Measurements from ENCODE around the gene KCTD7. TPM values are rescaled to one million over a fixed set of nuclear protein-coding genes. Genes with fewer than 3 reads are reported as not detected.
"Not testable (repeated sequence)": the region's sequence is repeated elsewhere in the genome, so short reads cannot be mapped to it uniquely, and the experiment has no call there.

KCTD7 gene
- total RNA-seq, 4 donors from 2014 or later, result 17.4 to 19.3 (median 18.1) TPM

DNA sequence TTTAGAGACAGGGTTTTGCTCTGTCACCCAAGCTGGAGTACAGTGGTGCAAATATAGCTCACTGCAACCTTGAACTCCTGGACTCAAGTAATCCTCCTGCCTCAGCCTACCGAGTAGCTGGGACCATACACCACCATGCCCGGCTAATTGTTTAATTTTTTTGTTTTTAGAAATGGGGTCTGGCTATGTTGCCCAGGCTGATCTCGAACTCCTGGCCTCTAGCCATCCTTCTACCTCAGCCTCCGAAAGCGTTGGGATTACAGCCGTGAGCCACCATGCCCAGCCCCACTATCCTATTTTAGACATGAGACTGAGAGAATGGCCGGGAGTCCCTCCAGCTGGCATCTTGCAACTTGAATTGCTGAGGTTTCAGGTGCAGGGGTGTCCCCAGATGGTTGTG lies 39.4 kb downstream of the KCTD7 start:
- H3K4me3 ChIP-seq (replicated peaks in 1 of 3), result no peak overlapping the region
- no peaks in the 10 kb centered on the region for H3K27me3 ChIP-seq
- H3K9me3 ChIP-seq, result no peaks in the 10 kb centered on the region
- no peak for DNase-seq
- intact Hi-C loops (cut with DNase I), result no loop called here
- no peaks in the 10 kb centered on the region for H3K36me3 ChIP-seq
- H3K4me1 ChIP-seq, result no peaks in the 10 kb centered on the region
- WGBS, 2 donors, result 95 to 97% methylated on average over 7 of the region's 7 CpGs
- no peak overlapping the region for H3K27ac ChIP-seq
- TF ChIP-seq CTCF (IDR thresholded peaks at IDR 0.05) (no peak), POLR2A (IDR thresholded peaks at IDR 0.05) (no peak)

- no peaks in the 10 kb centered on the region for H3K4me1 ChIP-seq
Observed at GRCh38 chr7:66668677-66669076, 40.0 kb downstream of the KCTD7 start.

DNA sequence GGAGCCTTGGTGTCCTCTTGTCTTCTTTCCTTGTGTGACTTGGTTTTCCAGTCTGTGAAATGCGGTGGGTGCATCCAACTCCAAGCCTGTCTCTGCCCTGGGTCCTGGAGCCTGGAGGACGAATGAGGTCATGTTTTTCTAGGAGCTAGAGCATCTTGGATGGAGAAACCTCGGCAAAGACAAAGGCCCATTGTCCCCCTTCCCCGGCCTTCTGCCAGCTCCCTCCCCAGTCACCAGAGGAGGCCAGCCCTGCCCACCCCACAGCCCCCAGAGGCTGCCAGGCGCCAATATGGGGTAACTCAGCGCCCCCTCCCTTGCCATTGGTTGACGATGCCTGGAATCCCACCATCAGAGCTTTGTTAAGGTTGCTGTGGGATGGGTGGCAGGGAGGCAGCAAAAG lies 40.4 kb downstream of the KCTD7 start:
- DNase-seq, result no peak
- Histone ChIP-seq H3K36me3 (no peaks in the 10 kb centered on the region), H3K4me1 (no peaks in the 10 kb centered on the region), H3K4me3 (replicated peaks in 1 of 3) (no peak overlapping the region), H3K9me3 (no peaks in the 10 kb centered on the region), H3K27me3 (no peaks in the 10 kb centered on the region), H3K27ac (no peak overlapping the region)
- no peak for TF ChIP-seq CTCF (IDR thresholded peaks at IDR 0.05)
- TF ChIP-seq POLR2A (IDR thresholded peaks at IDR 0.05), result no peak
- 79 to 84% methylated on average over 6 to 7 of the region's 7 CpGs for WGBS, 2 donors
- intact Hi-C loops (cut with DNase I), result no loop called here

More at GRCh38 chr7:66668677-66669076, 40.0 kb downstream of the KCTD7 start:
- no peak for DNase-seq
- Histone ChIP-seq H3K27me3 (no peaks in the 10 kb centered on the region), H3K27ac (no peak overlapping the region), H3K4me3 (replicated peaks in 1 of 3) (no peak overlapping the region), H3K9me3 (no peaks in the 10 kb centered on the region), H3K36me3 (no peaks in the 10 kb centered on the region)
- TF ChIP-seq CTCF (IDR thresholded peaks at IDR 0.05) (no peak), POLR2A (IDR thresholded peaks at IDR 0.05) (no peak)
- WGBS, 2 donors, result 91 to 93% methylated on average over 7 of the region's 7 CpGs
- intact Hi-C loops (cut with DNase I), result no loop called here

DNA sequence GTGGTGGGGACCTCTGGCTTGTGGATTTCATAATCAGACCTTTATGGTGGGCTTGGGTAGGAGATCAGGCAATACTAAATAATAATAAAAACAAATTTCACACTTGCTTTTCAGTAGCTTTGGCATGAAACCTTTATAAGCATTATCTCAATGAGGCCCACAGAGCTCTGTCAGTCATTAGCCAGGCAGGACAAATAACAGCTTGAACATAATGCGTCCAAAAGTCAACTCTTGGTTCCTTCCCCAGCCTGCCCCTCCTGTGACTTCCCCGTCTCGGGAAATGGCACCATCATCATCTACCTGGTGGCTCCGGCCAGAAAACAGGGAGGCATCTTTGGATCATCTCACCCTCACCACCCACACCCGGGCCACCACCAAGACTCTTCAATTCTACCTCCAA lies 40.8 kb downstream of the KCTD7 start:
- intact Hi-C loops (cut with DNase I), result no loop called here
- Histone ChIP-seq H3K4me1 (no peaks in the 10 kb centered on the region), H3K9me3 (no peaks in the 10 kb centered on the region), H3K4me3 (replicated peaks in 1 of 3) (no peak overlapping the region), H3K36me3 (no peaks in the 10 kb centered on the region), H3K27ac (no peak overlapping the region), H3K27me3 (no peaks in the 10 kb centered on the region)
- no peak for DNase-seq
- WGBS, 2 donors, result 91 to 93% methylated on average over 5 of the region's 5 CpGs
- no peak for TF ChIP-seq POLR2A (IDR thresholded peaks at IDR 0.05)
- TF ChIP-seq CTCF (IDR thresholded peaks at IDR 0.05), result no peak

DNA sequence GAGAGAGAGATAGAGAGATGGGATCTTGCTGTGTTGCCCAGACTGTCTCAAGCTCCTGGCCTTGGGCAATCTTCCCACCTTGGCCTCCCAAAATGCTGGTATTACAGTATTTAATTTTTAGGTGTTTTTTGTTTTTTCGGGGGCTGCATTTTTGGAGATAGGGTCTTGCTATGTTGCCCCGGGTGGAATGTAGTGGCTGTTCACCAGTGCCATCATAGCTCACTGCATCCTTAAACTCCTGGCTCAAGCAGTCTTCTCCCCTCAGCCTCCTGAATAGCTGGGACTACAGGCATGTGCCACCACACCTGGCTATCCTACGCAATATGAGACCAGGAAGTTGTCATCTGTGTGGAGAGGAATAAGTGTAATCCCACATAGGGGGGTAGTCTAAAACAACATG lies 42.4 kb downstream of the KCTD7 start:
- Histone ChIP-seq H3K27me3 (no peaks in the 10 kb centered on the region), H3K4me1 (no peaks in the 10 kb centered on the region), H3K4me3 (replicated peaks in 1 of 3) (no peak overlapping the region), H3K9me3 (no peaks in the 10 kb centered on the region), H3K36me3 (no peaks in the 10 kb centered on the region), H3K27ac (no peak overlapping the region)
- 95 to 96% methylated on average over 3 of the region's 3 CpGs for WGBS, 2 donors
- TF ChIP-seq CTCF (IDR thresholded peaks at IDR 0.05), result no peak
- no peak for TF ChIP-seq POLR2A (IDR thresholded peaks at IDR 0.05)
- intact Hi-C loops (cut with DNase I), result no loop called here
- DNase-seq, result no peak

GRCh38 chr7:66671486-66671885 lies 42.8 kb downstream of the KCTD7 start:
- H3K4me1 ChIP-seq; DNase-seq; H3K27ac ChIP-seq; H3K9me3 ChIP-seq; H3K27me3 ChIP-seq; intact Hi-C loops (cut with DNase I); H3K36me3 ChIP-seq; H3K4me3 ChIP-seq (replicated peaks in 1 of 3): not testable (repeated sequence)
- WGBS, 2 donors, result 75 to 79% methylated on average over 2 of the region's 2 CpGs

GRCh38 chr7:66672432-66673123 lies 43.9 kb downstream of the KCTD7 start:
- H3K27me3 ChIP-seq; H3K9me3 ChIP-seq; H3K4me1 ChIP-seq; DNase-seq; H3K27ac ChIP-seq; H3K36me3 ChIP-seq; H3K4me3 ChIP-seq (replicated peaks in 1 of 3); intact Hi-C loops (cut with DNase I): not testable (repeated sequence)
- 77 to 92% methylated on average over 3 to 4 of the region's 5 CpGs for WGBS, 2 donors

DNA sequence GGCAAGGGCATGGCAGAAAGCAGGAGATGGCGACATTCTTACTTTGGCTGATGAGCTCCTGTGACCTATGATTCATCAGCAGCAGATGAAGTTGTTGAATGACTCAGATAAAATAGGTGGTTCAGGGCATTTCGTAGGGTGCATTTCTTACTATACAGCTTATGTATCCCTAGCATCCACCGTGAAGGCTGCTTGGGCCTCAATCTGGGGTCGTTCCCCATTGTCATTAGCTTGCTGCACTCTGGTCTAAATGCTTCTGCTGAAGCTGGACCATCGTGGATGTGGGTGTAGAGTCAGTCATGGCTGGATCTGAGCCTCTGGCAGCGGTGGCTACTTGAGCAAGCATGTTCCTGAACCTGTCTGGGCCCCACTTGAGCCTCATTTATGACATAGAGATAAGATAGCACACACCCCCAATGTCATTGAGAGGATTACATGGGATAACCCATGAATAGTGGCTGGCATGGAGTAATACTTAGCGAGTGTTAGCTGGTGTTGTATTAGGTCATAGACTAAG lies 44.5 kb downstream of the KCTD7 start:
- H3K27me3 ChIP-seq; H3K27ac ChIP-seq; DNase-seq; H3K4me1 ChIP-seq; intact Hi-C loops (cut with DNase I); H3K36me3 ChIP-seq; H3K9me3 ChIP-seq; H3K4me3 ChIP-seq (replicated peaks in 1 of 3): not testable (repeated sequence)
- WGBS, 2 donors, result 90% methylated on average over 2 to 5 of the region's 7 CpGs

Measured in thyroid gland (tissue), 4 donors.